ENCODE results near the gene PLK3. TPM values are rescaled to one million over a fixed set of nuclear protein-coding genes. Genes with fewer than 3 reads are reported as not detected.
"Not testable (repeated sequence)": the region's sequence is repeated elsewhere in the genome, so short reads cannot be mapped to it uniquely, and the experiment has no call there.

The PLK3 gene
- total RNA-seq, 2 experiments from 2014 or later = 43.1 to 48.9 TPM

GRCh38 chr1:44819196-44819607 lies 19.0 kb downstream of the PLK3 start:
- H3K4me1 Mint-ChIP-seq = peaks cover 45% of the 10 kb centered on the region
- peak overlapping the region; percentile 83 for H3K4me3 Mint-ChIP-seq
- DNase-seq (no peak), ATAC-seq (no peak)
- CTCF ChIA-PET = interaction anchor here (0.8 to 6.3 kb wide), 12 partner anchors 11 to 193 kb away, joined by 3 to 62 read pairs (median 8); partner anchors contain the start of genes BTBD19, DYNLT4, EIF2B3 and PLK3
- peaks cover 3% of the 10 kb centered on the region for H3K36me3 Mint-ChIP-seq
- H3K9me3 Mint-ChIP-seq (ENCODE audit: low read depth) = no peaks in the 10 kb centered on the region
- H3K27me3 Mint-ChIP-seq = no peaks in the 10 kb centered on the region
- peak overlapping the region; percentile 100 for H3K27ac Mint-ChIP-seq

GRCh38 chr1:44819608-44820327 lies 19.6 kb downstream of the PLK3 start:
- DNase-seq (peak; percentile 95), ATAC-seq (peak; percentile 90)
- Mint-ChIP-seq H3K27ac (peak overlapping the region; percentile 100), H3K27me3 (no peaks in the 10 kb centered on the region), H3K4me3 (peak overlapping the region; percentile 83), H3K9me3 (ENCODE audit: low read depth) (no peaks in the 10 kb centered on the region), H3K4me1 (peaks cover 43% of the 10 kb centered on the region), H3K36me3 (peaks cover 3% of the 10 kb centered on the region)
- CTCF ChIA-PET = interaction anchor here (0.6 to 6.3 kb wide), 20 partner anchors 9 to 192 kb away, joined by 3 to 62 read pairs (median 6); partner anchors contain the start of genes BTBD19, DYNLT4, EIF2B3 and HECTD3

- Mint-ChIP-seq H3K4me3 (peak overlapping the region; percentile 83), H3K4me1 (peaks cover 37% of the 10 kb centered on the region), H3K36me3 (no peaks in the 10 kb centered on the region), H3K27me3 (no peaks in the 10 kb centered on the region), H3K27ac (peak overlapping the region; percentile 100), H3K9me3 (ENCODE audit: low read depth) (no peaks in the 10 kb centered on the region)
- no peak for ATAC-seq
- no peak for DNase-seq
- CTCF ChIA-PET = interaction anchor here (0.6 to 6.3 kb wide), 16 partner anchors 10 to 480 kb away, joined by 3 to 62 read pairs (median 4); partner anchors contain the start of genes BTBD19, DYNLT4, EIF2B3 and HECTD3
Observed at GRCh38 chr1:44820328-44821239, 20.4 kb downstream of the PLK3 start.

- H3K36me3 Mint-ChIP-seq = no peaks in the 10 kb centered on the region
- CTCF ChIA-PET = interaction anchor here (0.8 to 6.3 kb wide), 15 partner anchors 14 to 479 kb away, joined by 3 to 62 read pairs (median 4); partner anchors contain the start of genes BTBD19, DYNLT4, HECTD3 and PLK3
- H3K27me3 Mint-ChIP-seq = no peaks in the 10 kb centered on the region
- H3K4me3 Mint-ChIP-seq = peak overlapping the region; percentile 83
- H3K4me1 Mint-ChIP-seq = peaks cover 37% of the 10 kb centered on the region
- DNase-seq = no peak
- H3K9me3 Mint-ChIP-seq (ENCODE audit: low read depth) = no peaks in the 10 kb centered on the region
- no peak for ATAC-seq
- no peak overlapping the region for H3K27ac Mint-ChIP-seq
Observed at GRCh38 chr1:44821240-44821715, 21.1 kb downstream of the PLK3 start.

GRCh38 chr1:44822131-44822701 lies 22.0 kb downstream of the PLK3 start:
- H3K4me1 Mint-ChIP-seq = peaks cover 37% of the 10 kb centered on the region
- CTCF ChIA-PET = interaction anchor here (1.0 to 6.3 kb wide), 8 partner anchors 14 to 165 kb away, joined by 3 to 62 read pairs (median 10); partner anchors contain the start of genes BTBD19, DYNLT4, PLK3 and RNU5D-1
- ATAC-seq (no peak), DNase-seq (no peak)
- H3K27me3 Mint-ChIP-seq = no peaks in the 10 kb centered on the region
- H3K9me3 Mint-ChIP-seq (ENCODE audit: low read depth) = no peaks in the 10 kb centered on the region
- H3K4me3 Mint-ChIP-seq = no peak overlapping the region
- no peaks in the 10 kb centered on the region for H3K36me3 Mint-ChIP-seq
- H3K27ac Mint-ChIP-seq = no peak overlapping the region

- DNase-seq = no peak
- no peak for ATAC-seq
- Mint-ChIP-seq H3K27ac (no peak overlapping the region), H3K9me3 (ENCODE audit: low read depth) (no peaks in the 10 kb centered on the region), H3K4me3 (no peak overlapping the region), H3K4me1 (peaks cover 32% of the 10 kb centered on the region), H3K27me3 (no peaks in the 10 kb centered on the region), H3K36me3 (no peaks in the 10 kb centered on the region)
- CTCF ChIA-PET = interaction anchor here (0.7 to 6.3 kb wide), 5 partner anchors 13 to 105 kb away, joined by 3 to 56 read pairs (median 11); partner anchors contain the start of genes BTBD19, DYNLT4, PLK3 and RNU5D-1
Observed at GRCh38 chr1:44822981-44823451, 22.8 kb downstream of the PLK3 start.

GRCh38 chr1:44824392-44824791 lies 24.2 kb downstream of the PLK3 start:
- peaks cover 22% of the 10 kb centered on the region for H3K4me1 Mint-ChIP-seq
- CTCF ChIA-PET; ATAC-seq; H3K27ac Mint-ChIP-seq; H3K36me3 Mint-ChIP-seq; H3K9me3 Mint-ChIP-seq (ENCODE audit: low read depth); DNase-seq; H3K27me3 Mint-ChIP-seq; H3K4me3 Mint-ChIP-seq: not testable (repeated sequence)

GRCh38 chr1:44826375-44827196 lies 26.4 kb downstream of the PLK3 start:
- ATAC-seq = no peak
- H3K27ac Mint-ChIP-seq = no peak overlapping the region
- CTCF ChIA-PET = interaction anchor here (1.0 to 1.9 kb wide), 4 partner anchors 10 to 95 kb away, joined by 3 to 7 read pairs (median 4); partner anchors contain the start of gene RNU5D-1
- H3K4me1 Mint-ChIP-seq = peaks cover 6% of the 10 kb centered on the region
- no peaks in the 10 kb centered on the region for H3K36me3 Mint-ChIP-seq
- no peaks in the 10 kb centered on the region for H3K27me3 Mint-ChIP-seq
- DNase-seq = no peak
- no peaks in the 10 kb centered on the region for H3K9me3 Mint-ChIP-seq (ENCODE audit: low read depth)
- H3K4me3 Mint-ChIP-seq = no peak overlapping the region

GRCh38 chr1:44827197-44828002 lies 27.2 kb downstream of the PLK3 start:
- CTCF ChIA-PET = interaction anchor here (1.0 to 1.9 kb wide), 3 partner anchors 8 to 96 kb away, joined by 3 to 4 read pairs (median 3); partner anchors contain the start of gene RNU5D-1
- Mint-ChIP-seq H3K9me3 (ENCODE audit: low read depth) (no peaks in the 10 kb centered on the region), H3K27me3 (no peaks in the 10 kb centered on the region), H3K4me1 (peaks cover 5% of the 10 kb centered on the region), H3K4me3 (no peak overlapping the region), H3K36me3 (no peaks in the 10 kb centered on the region), H3K27ac (no peak overlapping the region)
- no peak for DNase-seq
- no peak for ATAC-seq

GRCh38 chr1:44828003-44828651 lies 27.9 kb downstream of the PLK3 start:
- no peaks in the 10 kb centered on the region for H3K27me3 Mint-ChIP-seq
- CTCF ChIA-PET = interaction anchor here (1.2 kb wide), 1 partner anchor 8 kb away, joined by 3 read pairs; no protein-coding TSS in a partner anchor
- no peak for DNase-seq
- no peak for ATAC-seq
- no peaks in the 10 kb centered on the region for H3K4me1 Mint-ChIP-seq
- H3K27ac Mint-ChIP-seq = no peak overlapping the region
- H3K4me3 Mint-ChIP-seq = no peak overlapping the region
- H3K36me3 Mint-ChIP-seq = no peaks in the 10 kb centered on the region
- H3K9me3 Mint-ChIP-seq (ENCODE audit: low read depth) = no peaks in the 10 kb centered on the region
